Tibial nerve (tissue), 4 donors: ENCODE results near the gene CLEC18B. TPM values are rescaled to one million over a fixed set of nuclear protein-coding genes. Genes with fewer than 3 reads are reported as not detected.
"Not testable (repeated sequence)": the region's sequence is repeated elsewhere in the genome, so short reads cannot be mapped to it uniquely, and the experiment has no call there.

Experiments used
- DNase-seq, 2 donors: peaks; one replicate each; pipeline ENCODE4 v3.0.0-alpha.2; 2019; ENCODE audit warnings: low spot score in 2 of 2
- H3K27ac ChIP-seq, 4 donors: fragments of 200-600 bp; sonication (generic) in 3 of 4; one replicate each; pipeline ENCODE4 v1.5.1; 2017 to 2019; ENCODE audit warnings: mild to moderate bottlenecking in 1 of 4
- H3K27me3 ChIP-seq, 2 donors: fragments of 200-600 bp; sonication (generic) in 1 of 2; one replicate each; pipeline versions ENCODE4 v1.5.1 to v1.6.0; 2017 to 2019
- H3K36me3 ChIP-seq, 3 donors: fragments of 200-600 bp; sonication (generic); one replicate each; pipeline ENCODE4 v1.5.1; 2018 to 2019
- H3K4me1 ChIP-seq, 4 donors: fragments of 200-600 bp; sonication (generic) in 3 of 4; one replicate each; pipeline ENCODE4 v1.5.1; 2017 to 2019
- H3K4me3 ChIP-seq, 4 donors: fragments of 200-600 bp; sonication (generic) in 3 of 4; one replicate each; pipeline ENCODE4 v1.5.1; 2017 to 2019; ENCODE audit warnings: mild to moderate bottlenecking in 1 of 4, moderate library complexity in 1 of 4
- H3K9me3 ChIP-seq, 4 donors: fragments of 200-600 bp; sonication (generic) in 3 of 4; one replicate each; pipeline ENCODE4 v1.5.1; 2017 to 2019
- EP300 ChIP-seq, 2 donors: sonication (generic); formaldehyde crosslinking; IDR thresholded peaks; one replicate each; pipeline ENCODE4 v1.6.1; 2017; ENCODE audit warnings: antibody characterized with exemption in 2 of 2, mild to moderate bottlenecking in 1 of 2
- POLR2A ChIP-seq, 2 donors: fragments of 450-650 bp; IDR thresholded peaks; one replicate each; pipeline ENCODE4 v1.6.1; 2017; ENCODE audit warnings: antibody characterized with exemption in 2 of 2, mild to moderate bottlenecking in 2 of 2, moderate library complexity in 2 of 2
- WGBS, 2 donors: methylation state at CpG; one replicate each; pipeline ENCODE4 v1.1.5; 2018; 5-methylcytosine and 5-hydroxymethylcytosine counted together
- small RNA-seq: library from RNA; depleted of rRNA; stranded (forward); fragments of <200 nt; gene quantifications from one replicate; pipeline ENCODE3, GENCODE V24; 2016
- total RNA-seq, 4 donors: library from RNA; depleted of rRNA; stranded (reverse); fragments of >200 nt; gene quantifications; one replicate each; pipeline ENCODE4 v1.1.0, GENCODE V29; 2016
- TF ChIP-seq, protein P1 (sequence below), 5 experiments: fragments of 200-600 bp in 3 of 5; fragments of 450-650 bp in 2 of 5; sonication (generic) in 3 of 5; IDR thresholded peaks; one replicate each; pipeline ENCODE4 v1.5.1; 2016 to 2019; ENCODE audit warnings: antibody characterized with exemption in 5 of 5, mild to moderate bottlenecking in 3 of 5, moderate library complexity in 2 of 5

The CLEC18B gene
- total RNA-seq, 4 donors from 2014 or later = 2.7 to 20.0 (median 9.0) TPM

DNA sequence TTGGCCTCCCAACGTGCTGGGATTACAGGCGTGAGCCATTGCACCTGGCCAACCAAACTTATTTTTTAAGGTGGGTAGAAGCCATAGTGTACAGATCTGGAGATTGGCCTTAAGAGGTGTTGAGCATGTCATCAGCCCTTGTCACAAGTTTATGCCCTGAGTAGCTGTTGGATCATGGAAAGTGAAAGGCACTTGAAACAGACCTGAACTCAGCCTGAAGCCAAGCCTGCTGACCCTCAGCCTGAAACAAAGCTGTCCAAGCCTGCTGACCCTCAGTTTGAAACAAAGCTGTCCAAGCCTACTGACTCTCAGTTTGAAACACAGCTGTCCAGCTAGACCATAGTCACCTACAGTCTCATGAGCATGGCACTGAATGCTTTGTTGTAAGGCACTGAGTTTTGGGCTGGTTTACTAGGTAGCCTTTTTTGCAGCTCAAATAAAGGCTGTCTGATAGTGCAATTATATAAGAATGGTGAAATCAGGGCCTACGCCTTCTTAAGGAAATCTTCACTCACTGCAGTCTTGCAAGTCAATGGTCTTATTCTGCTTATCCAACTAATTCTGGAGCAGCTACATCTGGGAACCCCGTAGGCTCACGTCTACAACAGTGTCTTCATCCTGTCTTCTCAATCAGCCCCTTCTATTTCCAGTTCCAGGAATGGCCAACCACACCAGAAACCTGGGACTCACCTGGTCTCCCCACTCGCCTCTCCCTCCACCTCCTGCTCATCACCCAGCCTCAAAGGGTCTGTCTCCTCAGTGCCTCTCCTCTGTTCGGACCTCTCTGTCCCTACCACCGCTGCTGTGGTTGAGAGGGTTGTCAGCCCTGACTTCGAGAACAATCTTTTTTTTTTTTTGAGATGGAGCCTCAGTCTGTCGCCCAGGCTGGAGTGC lies 48.1 kb downstream of the CLEC18B start:
- WGBS, 2 donors = 87 to 89% methylated on average over 10 of the region's 10 CpGs
- H3K27ac ChIP-seq = no peak overlapping the region
- H3K36me3 ChIP-seq = no peaks in the 10 kb centered on the region
- H3K9me3 ChIP-seq = no peaks in the 10 kb centered on the region
- no peak overlapping the region for H3K4me3 ChIP-seq
- H3K27me3 ChIP-seq = no peaks in the 10 kb centered on the region
- no peak for DNase-seq
- peaks cover 0 to 2% (median 0%) of the 10 kb centered on the region in 4 donors for H3K4me1 ChIP-seq
- TF ChIP-seq, protein P1, sequence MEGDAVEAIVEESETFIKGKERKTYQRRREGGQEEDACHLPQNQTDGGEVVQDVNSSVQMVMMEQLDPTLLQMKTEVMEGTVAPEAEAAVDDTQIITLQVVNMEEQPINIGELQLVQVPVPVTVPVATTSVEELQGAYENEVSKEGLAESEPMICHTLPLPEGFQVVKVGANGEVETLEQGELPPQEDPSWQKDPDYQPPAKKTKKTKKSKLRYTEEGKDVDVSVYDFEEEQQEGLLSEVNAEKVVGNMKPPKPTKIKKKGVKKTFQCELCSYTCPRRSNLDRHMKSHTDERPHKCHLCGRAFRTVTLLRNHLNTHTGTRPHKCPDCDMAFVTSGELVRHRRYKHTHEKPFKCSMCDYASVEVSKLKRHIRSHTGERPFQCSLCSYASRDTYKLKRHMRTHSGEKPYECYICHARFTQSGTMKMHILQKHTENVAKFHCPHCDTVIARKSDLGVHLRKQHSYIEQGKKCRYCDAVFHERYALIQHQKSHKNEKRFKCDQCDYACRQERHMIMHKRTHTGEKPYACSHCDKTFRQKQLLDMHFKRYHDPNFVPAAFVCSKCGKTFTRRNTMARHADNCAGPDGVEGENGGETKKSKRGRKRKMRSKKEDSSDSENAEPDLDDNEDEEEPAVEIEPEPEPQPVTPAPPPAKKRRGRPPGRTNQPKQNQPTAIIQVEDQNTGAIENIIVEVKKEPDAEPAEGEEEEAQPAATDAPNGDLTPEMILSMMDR (IDR thresholded peaks at IDR 0.05) = no peak
- TF ChIP-seq POLR2A (IDR thresholded peaks at IDR 0.05) (no peak), EP300 (IDR thresholded peaks at IDR 0.05) (no peak)

GRCh38 chr16:74372369-74372768 lies 48.9 kb downstream of the CLEC18B start:
- Histone ChIP-seq H3K36me3 (no peaks in the 10 kb centered on the region), H3K4me1 (peaks cover 0 to 2% (median 0%) of the 10 kb centered on the region in 4 donors), H3K4me3 (no peak overlapping the region), H3K9me3 (no peaks in the 10 kb centered on the region), H3K27me3 (no peaks in the 10 kb centered on the region), H3K27ac (no peak overlapping the region)
- WGBS, 2 donors = 84 to 85% methylated on average over 5 of the region's 5 CpGs
- no peak for DNase-seq
- no peak for TF ChIP-seq EP300 (IDR thresholded peaks at IDR 0.05)

- 89 to 92% methylated on average over 20 of the region's 20 CpGs for WGBS, 2 donors
- not testable (repeated sequence) for H3K36me3 ChIP-seq, DNase-seq, H3K27me3 ChIP-seq, H3K27ac ChIP-seq, H3K9me3 ChIP-seq, H3K4me3 ChIP-seq
- peaks cover 0 to 21% (median 9%) of the 10 kb centered on the region in 4 donors for H3K4me1 ChIP-seq
Measured at GRCh38 chr16:74370338-74371135, 50.7 kb downstream of the CLEC18B start.

DNA sequence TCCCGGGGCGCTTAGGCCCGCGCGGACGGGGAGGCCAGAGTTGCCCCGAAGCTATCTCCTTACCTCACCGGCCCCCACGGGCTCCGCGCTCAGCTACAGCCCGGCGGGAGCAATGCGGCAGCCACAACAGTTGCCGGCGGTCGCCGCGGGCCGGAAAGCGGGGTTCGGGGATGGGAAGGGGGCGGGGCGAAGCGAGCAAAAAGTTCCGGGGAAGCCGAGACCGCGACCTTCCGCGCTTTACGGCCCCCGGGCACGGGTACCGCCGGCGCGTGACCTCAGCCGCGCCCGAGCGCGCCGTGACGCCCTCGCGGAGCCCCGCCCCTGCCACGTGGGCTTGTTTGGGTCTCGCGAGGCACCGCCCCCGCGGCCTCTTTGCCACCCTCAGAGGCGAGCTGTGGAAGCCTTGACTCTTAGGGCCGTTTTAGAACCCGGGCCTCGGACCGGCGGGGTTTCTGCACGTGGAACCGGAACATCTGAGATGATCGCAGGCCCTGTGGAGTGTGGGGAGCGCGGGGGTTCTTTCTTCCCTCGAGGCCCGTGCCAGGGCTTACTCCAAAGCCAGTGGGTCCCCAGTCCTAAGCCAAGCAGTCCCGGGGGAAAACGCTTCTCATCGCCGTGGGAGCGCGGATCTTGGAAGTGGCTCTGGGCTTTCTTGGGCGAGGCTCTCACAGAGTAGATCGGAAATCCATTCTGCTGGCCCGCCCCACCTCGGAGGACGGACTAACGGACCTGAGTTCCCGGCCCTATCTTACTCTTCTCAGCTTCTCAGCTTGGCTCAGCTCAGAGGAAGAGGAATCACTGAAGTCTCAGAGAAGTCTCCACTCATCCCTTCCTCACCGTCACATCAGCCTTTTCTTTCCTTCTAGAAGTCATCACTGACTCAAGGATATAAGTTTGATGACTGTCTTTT lies 53.0 kb downstream of the CLEC18B start:
- not testable (repeated sequence) for H3K36me3 ChIP-seq
- peak overlapping the region; percentile 63 to 95 (median 85) for H3K27ac ChIP-seq
- WGBS, 2 donors = 1% methylated on average over 33 to 64 of the region's 81 CpGs

DNA sequence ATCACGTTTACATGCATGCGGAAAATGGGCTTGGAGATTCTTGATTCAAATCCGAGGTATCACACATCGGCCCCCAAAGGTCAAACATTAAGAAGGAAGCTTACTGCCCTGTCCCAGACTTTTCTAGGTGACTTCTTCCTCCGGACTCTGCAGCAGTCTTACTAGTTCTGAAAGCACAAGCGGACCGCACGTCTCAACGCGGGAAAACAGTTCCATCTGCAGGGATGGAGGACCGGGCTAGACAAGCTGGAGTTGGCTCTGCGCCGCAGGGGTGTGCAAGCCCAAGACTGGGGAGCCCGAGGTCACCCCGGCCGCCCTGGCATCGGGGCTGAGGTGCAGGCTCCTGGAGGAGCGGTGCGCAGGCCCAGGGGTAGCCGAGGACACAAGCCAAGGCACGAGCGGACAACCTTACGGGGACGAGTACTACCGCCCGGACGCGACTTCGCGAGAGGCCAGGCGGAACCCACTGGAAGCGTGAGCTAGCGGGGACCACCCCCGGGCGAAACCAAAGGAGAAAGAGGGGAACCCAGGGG lies 53.7 kb downstream of the CLEC18B start:
- not testable (repeated sequence) for H3K27me3 ChIP-seq
- 1 to 2% methylated on average over 33 to 35 of the region's 35 CpGs for WGBS, 2 donors

More for the DNA sequence above, 53.0 kb downstream of the CLEC18B start:
- DNase-seq = peak; percentile 99
- Histone ChIP-seq H3K4me1 (peaks cover 0 to 26% (median 9%) of the 10 kb centered on the region in 4 donors), H3K4me3 (peak overlapping the region; percentile 68 to 83 (median 70))
- H3K27me3 ChIP-seq, H3K9me3 ChIP-seq: not testable (repeated sequence)
- TF ChIP-seq EP300 (IDR thresholded peaks at IDR 0.05) (peak; percentile 38 to 91), POLR2A (IDR thresholded peaks at IDR 0.05) (peak; percentile 55 to 80)

DNA sequence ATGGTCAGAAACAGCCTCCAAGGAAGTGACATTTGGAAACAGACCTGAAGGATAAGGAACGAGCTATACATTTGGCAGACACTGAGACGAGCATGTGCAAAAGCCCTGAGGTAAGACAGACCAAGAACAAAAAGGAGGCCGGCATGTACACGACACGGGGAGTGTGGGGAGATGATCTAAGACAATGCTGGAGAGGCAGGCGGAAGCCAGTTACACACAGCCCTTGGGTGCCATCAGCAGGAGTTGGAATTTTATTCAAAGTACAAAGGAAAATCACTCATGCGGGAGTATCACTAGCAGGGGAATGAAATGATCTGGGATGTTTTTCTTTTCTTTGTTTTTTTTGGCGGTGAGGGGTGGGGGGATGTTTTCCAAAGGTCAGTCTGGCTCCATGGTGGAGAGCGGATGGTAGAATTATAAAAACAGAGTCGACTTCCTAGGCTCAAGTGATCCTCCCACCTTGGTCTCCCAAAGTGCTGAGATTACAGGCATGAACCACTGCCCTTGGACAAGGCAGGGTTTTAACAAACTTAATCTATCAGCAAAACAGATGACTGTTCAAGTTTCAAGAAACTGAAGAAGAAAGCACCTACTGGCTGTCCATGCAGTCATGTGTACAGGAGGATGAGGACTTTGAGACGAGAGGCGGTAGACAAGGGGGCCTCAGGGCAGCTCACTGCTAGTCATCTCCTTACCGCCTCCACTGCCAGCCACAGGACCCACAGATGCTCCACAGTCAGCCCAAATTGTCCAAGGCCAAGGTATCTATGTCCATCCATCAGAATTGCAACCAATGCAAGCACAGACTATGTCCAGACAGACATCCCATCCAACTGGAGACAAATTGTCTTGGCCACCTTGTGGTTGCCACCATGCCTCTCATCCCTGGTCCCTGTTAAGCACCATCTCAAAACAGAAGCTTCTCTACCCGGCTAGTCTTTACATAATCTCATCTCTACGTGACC lies 59.4 kb downstream of the CLEC18B start:
- peaks cover 0 to 64% (median 0%) of the 10 kb centered on the region in 3 donors for H3K36me3 ChIP-seq
- not testable (repeated sequence) for H3K9me3 ChIP-seq, H3K4me3 ChIP-seq, DNase-seq, H3K27ac ChIP-seq, H3K27me3 ChIP-seq
- peaks cover 0 to 28% (median 6%) of the 10 kb centered on the region in 4 donors for H3K4me1 ChIP-seq
- WGBS, 2 donors = 69 to 74% methylated on average over 11 of the region's 15 CpGs

More for the DNA sequence above, 53.7 kb downstream of the CLEC18B start:
- peaks cover 0 to 27% (median 9%) of the 10 kb centered on the region in 4 donors for H3K4me1 ChIP-seq
- peak in 1 of 2 donors; percentile 30 for DNase-seq
- H3K27ac ChIP-seq = peak overlapping the region; percentile 63 to 95 (median 85)
- not testable (repeated sequence) for H3K9me3 ChIP-seq
- peak overlapping the region; percentile 68 to 83 (median 70) for H3K4me3 ChIP-seq
- peaks cover 0 to 17% (median 0%) of the 10 kb centered on the region in 3 donors for H3K36me3 ChIP-seq

Small RNAs within 50 kb of the gene (small RNA-seq; reads per million reads assigned to genes)
- gene AC009053.4 (not detected), gene RF00019 (not detected), gene RNU6-237P (not detected)

Other genes with a start within 250 kb of the CLEC18B start
- gene PSMD7, start 124.7 kb downstream of the CLEC18B start, total RNA-seq = 10 to 100 TPM; 41.5 to 59.6 (median 43.3) TPM
- gene NPIPB15, start 45.2 kb downstream of the CLEC18B start, total RNA-seq = 10 to 100 TPM in 1 of 4 donors, 1 to 10 TPM in 2, not detected in 1; 5.5 to 21.1 (median 8.3) TPM
- gene GLG1, start 185.6 kb upstream of the CLEC18B start, total RNA-seq = 100 to 1,000 TPM; 161 to 176 (median 170) TPM
- 10 to 100 TPM; 13.5 to 32.8 (median 21.0) TPM for gene RFWD3, start 245.4 kb upstream of the CLEC18B start, total RNA-seq